Stimulated activated CD8-positive, alpha-beta memory T cell treated with anti-CD3 and anti-CD28 coated beads, Interleukin-4, amount 100 ng/mL, for 24 hours (primary cell): Measurements from ENCODE around the gene PSMC5.
"Not testable (repeated sequence)": the region's sequence is repeated elsewhere in the genome, so short reads cannot be mapped to it uniquely, and the experiment has no call there.

Experiments used
- DNase-seq: peaks from one replicate; pipeline ENCODE4 v3.0.0-alpha.2; 2020; ENCODE audit warnings: low read depth

The PSMC5 gene

DNA sequence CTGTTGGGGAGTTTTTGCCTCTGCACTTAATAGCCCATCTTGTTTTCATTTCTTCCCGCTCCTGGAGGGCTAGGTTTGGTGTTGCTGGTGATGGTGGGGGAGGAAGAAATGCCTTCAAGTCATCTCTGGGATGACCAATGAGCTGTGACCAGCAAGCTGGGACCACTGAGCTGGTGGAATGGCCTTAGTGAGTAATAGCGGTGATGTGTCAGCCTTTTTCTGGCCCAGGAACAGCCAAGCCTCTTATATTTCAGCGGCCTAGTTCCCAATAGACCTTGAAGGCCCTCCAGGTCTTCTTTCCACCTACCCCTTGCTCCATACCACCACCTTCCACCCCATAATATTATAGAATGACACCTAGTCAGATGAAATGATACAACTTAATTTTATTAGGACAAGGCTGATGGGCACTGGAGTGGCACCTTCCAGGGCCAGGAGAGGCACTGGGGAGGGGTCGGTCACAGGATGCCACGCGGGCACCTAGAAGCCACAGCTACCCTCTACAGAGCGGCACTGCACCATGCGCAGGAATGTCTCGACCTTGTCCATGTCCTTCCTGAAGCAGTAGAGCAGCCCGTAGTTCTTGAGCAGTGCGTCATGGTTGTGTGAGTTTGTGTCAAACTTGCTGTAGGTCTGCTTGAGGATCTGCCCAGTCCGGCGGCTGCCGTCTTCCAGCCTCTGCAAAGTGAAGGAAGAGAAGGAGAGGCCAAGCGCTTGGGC lies 44.6 kb downstream of the PSMC5 start:
- not testable (repeated sequence) for DNase-seq

- DNase-seq: not testable (repeated sequence)
These were observed 46.3 kb downstream of the PSMC5 start, which contains the start of gene CSH2 for GRCh38 chr17:63873577-63873976. Gene CSH2 (minus strand): TSS chr17:63873677. CDS start chr17:63873614, 63 bp downstream.

GRCh38 chr17:63874061-63874626 lies 46.9 kb downstream of the PSMC5 start:
- DNase-seq: not testable (repeated sequence)

DNA sequence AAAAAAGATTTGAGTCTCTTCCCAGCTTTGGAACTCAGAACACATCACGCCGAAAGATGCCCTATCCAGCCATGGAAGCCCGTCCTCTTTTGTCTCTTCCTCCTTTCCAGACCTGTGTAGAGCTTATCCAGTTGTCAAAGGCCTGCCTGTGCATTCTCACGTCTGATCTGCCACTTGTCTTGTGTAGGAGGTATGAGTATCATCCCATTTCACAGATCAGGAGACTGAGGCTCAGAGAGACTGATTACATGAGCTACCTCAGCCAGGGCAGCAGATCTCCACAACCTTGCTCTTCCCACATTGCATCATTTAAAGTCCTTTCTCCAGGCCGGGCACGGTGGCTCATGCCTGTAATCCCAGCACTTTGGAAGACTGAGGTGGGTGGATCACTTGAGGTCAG lies 47.5 kb downstream of the PSMC5 start:
- not testable (repeated sequence) for DNase-seq

DNA sequence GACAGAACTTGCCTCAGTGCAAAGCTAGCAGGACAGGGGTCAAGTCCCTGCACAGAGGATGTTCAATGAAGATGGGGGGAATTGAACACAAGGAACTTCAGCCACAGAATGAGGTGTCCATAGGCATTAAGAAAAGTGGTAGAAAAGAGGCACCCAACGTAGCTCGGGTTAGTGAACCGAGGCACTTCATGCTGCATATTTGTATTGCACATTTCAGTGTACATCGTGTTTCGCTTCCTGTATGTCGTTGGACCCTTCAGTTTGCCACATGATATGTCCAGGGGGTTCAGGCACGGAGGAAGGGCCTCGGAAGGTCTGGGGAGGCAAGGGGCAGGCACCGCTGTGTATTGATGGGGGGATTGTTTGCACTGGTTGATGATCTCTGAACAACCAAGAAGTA lies 51.2 kb downstream of the PSMC5 start:
- DNase-seq: not testable (repeated sequence)

GRCh38 chr17:63880706-63881105 lies 53.5 kb downstream of the PSMC5 start:
- DNase-seq: no peak

GRCh38 chr17:63881337-63881736 lies 54.1 kb downstream of the PSMC5 start:
- DNase-seq: not testable (repeated sequence)
